ENCODE data around the gene NTN5. TPM values are rescaled to one million over a fixed set of nuclear protein-coding genes. Genes with fewer than 3 reads are reported as not detected.

The NTN5 gene
- total and polyA plus RNA-seq, 10 of the 15 experiments (the other 5 are each of a cell fraction or from before 2014, with no cell fraction given): 0.07 to 0.22 TPM; not detected in 8

DNA sequence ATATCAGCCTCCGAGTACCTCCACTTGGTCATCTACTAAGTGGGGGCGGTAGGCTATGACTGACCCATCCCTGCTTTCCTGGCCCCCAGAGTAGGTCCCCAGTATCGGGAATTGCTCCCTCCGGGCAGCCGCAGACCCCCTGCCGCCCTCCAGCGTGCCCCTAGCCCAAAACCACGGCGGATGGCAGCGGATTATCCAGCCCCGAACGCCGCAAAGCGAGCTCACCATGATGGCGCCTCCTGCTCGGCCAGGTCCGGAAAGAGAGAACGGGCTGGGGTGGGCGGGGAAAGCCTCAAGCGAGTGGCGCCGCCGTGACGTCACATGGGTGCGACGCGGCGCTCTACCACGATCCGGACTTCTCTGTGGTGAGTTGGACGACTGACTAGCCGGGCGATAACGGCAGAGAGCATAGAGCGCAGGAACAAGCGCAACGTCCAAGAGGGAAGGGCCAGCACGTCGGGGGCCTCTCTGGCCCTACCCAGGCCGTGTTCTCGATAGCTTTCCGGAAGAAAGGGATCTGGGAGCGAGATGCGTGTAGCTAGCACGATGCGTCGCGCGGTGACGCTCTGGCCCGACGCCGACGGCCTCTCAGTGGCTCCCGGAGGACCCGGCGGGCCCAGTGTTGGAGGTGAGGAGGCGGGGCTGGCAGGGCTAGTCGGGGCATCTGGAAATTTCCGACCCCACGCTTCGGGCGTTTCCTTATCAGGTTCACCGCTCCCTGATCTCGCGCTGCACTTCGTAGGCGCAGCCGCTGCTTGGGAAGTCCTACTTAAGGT is 53.7 kb downstream of the NTN5 start, which contains the start of the genes RPL18 and SPHK2 (continued):
- TF ChIP-seq ZNF384 (IDR thresholded peaks at IDR 0.05; ENCODE audit: borderline replicate concordance, low read depth, low read length): no peak
- TF ChIP-seq SUZ12 (IDR thresholded peaks at IDR 0.05; ENCODE audit: unreplicated experiment): no peak
- no peak for TF ChIP-seq ZNF622 (IDR thresholded peaks at IDR 0.05)
- TF ChIP-seq, protein P1, sequence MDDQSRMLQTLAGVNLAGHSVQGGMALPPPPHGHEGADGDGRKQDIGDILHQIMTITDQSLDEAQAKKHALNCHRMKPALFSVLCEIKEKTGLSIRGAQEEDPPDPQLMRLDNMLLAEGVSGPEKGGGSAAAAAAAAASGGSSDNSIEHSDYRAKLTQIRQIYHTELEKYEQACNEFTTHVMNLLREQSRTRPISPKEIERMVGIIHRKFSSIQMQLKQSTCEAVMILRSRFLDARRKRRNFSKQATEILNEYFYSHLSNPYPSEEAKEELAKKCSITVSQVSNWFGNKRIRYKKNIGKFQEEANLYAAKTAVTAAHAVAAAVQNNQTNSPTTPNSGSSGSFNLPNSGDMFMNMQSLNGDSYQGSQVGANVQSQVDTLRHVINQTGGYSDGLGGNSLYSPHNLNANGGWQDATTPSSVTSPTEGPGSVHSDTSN (IDR thresholded peaks at IDR 0.05; ENCODE audit: insufficient replicate concordance, low read depth, low read length): no peak
- peak; percentile 94 for TF ChIP-seq HCFC1 (IDR thresholded peaks at IDR 0.05; ENCODE audit: low read length)
- TF ChIP-seq PAX8 (IDR thresholded peaks at IDR 0.05): no peak
- no peak for TF ChIP-seq DPF2 (IDR thresholded peaks at IDR 0.05)
- TF ChIP-seq NR2C1 (IDR thresholded peaks at IDR 0.05): peak; percentile 91
- TF ChIP-seq NRF1 (conservative IDR thresholded peaks at IDR 0.05; ENCODE audit: low read depth, low read length): no peak
- no peak for TF ChIP-seq ZNF217 (IDR thresholded peaks at IDR 0.05)
- TF ChIP-seq, protein P2, sequence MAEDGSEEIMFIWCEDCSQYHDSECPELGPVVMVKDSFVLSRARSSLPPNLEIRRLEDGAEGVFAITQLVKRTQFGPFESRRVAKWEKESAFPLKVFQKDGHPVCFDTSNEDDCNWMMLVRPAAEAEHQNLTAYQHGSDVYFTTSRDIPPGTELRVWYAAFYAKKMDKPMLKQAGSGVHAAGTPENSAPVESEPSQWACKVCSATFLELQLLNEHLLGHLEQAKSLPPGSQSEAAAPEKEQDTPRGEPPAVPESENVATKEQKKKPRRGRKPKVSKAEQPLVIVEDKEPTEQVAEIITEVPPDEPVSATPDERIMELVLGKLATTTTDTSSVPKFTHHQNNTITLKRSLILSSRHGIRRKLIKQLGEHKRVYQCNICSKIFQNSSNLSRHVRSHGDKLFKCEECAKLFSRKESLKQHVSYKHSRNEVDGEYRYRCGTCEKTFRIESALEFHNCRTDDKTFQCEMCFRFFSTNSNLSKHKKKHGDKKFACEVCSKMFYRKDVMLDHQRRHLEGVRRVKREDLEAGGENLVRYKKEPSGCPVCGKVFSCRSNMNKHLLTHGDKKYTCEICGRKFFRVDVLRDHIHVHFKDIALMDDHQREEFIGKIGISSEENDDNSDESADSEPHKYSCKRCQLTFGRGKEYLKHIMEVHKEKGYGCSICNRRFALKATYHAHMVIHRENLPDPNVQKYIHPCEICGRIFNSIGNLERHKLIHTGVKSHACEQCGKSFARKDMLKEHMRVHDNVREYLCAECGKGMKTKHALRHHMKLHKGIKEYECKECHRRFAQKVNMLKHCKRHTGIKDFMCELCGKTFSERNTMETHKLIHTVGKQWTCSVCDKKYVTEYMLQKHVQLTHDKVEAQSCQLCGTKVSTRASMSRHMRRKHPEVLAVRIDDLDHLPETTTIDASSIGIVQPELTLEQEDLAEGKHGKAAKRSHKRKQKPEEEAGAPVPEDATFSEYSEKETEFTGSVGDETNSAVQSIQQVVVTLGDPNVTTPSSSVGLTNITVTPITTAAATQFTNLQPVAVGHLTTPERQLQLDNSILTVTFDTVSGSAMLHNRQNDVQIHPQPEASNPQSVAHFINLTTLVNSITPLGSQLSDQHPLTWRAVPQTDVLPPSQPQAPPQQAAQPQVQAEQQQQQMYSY (CRISPR knock-in tag; IDR thresholded peaks at IDR 0.05): no peak
- TF ChIP-seq, protein P3, sequence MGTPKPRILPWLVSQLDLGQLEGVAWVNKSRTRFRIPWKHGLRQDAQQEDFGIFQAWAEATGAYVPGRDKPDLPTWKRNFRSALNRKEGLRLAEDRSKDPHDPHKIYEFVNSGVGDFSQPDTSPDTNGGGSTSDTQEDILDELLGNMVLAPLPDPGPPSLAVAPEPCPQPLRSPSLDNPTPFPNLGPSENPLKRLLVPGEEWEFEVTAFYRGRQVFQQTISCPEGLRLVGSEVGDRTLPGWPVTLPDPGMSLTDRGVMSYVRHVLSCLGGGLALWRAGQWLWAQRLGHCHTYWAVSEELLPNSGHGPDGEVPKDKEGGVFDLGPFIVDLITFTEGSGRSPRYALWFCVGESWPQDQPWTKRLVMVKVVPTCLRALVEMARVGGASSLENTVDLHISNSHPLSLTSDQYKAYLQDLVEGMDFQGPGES (IDR thresholded peaks at IDR 0.05): 0 out of 2 replicates have a peak, but pooled peaks have one; percentile 6
- 0 out of 2 replicates have a peak, but pooled peaks have one; percentile 20 for TF ChIP-seq CBX5 (IDR thresholded peaks at IDR 0.05; ENCODE audit: low read depth)
- TF ChIP-seq TAF1 (IDR thresholded peaks at IDR 0.05; ENCODE audit: borderline replicate concordance, low read depth, low read length): peak; percentile 97
- TF ChIP-seq, protein P4, sequence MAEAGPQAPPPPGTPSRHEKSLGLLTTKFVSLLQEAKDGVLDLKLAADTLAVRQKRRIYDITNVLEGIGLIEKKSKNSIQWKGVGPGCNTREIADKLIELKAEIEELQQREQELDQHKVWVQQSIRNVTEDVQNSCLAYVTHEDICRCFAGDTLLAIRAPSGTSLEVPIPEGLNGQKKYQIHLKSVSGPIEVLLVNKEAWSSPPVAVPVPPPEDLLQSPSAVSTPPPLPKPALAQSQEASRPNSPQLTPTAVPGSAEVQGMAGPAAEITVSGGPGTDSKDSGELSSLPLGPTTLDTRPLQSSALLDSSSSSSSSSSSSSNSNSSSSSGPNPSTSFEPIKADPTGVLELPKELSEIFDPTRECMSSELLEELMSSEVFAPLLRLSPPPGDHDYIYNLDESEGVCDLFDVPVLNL (IDR thresholded peaks at IDR 0.05; ENCODE audit: low read depth, low read length): no peak
- TF ChIP-seq HDAC6 (IDR thresholded peaks at IDR 0.05; ENCODE audit: unreplicated experiment): peak; percentile 75
- TF ChIP-seq MTA3 (IDR thresholded peaks at IDR 0.05; ENCODE audit: borderline replicate concordance, low read length): no peak
- TF ChIP-seq, protein P5, sequence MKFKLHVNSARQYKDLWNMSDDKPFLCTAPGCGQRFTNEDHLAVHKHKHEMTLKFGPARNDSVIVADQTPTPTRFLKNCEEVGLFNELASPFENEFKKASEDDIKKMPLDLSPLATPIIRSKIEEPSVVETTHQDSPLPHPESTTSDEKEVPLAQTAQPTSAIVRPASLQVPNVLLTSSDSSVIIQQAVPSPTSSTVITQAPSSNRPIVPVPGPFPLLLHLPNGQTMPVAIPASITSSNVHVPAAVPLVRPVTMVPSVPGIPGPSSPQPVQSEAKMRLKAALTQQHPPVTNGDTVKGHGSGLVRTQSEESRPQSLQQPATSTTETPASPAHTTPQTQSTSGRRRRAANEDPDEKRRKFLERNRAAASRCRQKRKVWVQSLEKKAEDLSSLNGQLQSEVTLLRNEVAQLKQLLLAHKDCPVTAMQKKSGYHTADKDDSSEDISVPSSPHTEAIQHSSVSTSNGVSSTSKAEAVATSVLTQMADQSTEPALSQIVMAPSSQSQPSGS (IDR thresholded peaks at IDR 0.05; ENCODE audit: low read length): no peak; the same call in 1 of the 2 replicates
- TF ChIP-seq PML (IDR thresholded peaks at IDR 0.05; ENCODE audit: low read length): peak; percentile 99
- no peak for TF ChIP-seq RCOR1 (conservative IDR thresholded peaks at IDR 0.05; ENCODE audit: low read depth, low read length)
- peak; percentile 51; the same call in 1 of the 2 replicates for TF ChIP-seq NFYB (IDR thresholded peaks at IDR 0.05; ENCODE audit: insufficient read depth, low read depth, low read length)
- TF ChIP-seq IRF4 (IDR thresholded peaks at IDR 0.05; ENCODE audit: low read depth, low read length): peak; percentile 79

All from GM12878 (cell line).